ENCODE data around the gene MRPL52.
"Not testable (repeated sequence)": the region's sequence is repeated elsewhere in the genome, so short reads cannot be mapped to it uniquely, and the experiment has no call there.

MRPL52 gene

GRCh38 chr14:22854963-22855724 is 25.5 kb downstream of the MRPL52 start:
- no peak for TF ChIP-seq CTCF (conservative IDR thresholded peaks at IDR 0.05)
- H3K27ac ChIP-seq = no peak overlapping the region

- TF ChIP-seq CTCF (conservative IDR thresholded peaks at IDR 0.05) = no peak
- no peak overlapping the region for H3K27ac ChIP-seq
These were observed 26.7 kb downstream of the MRPL52 start for GRCh38 chr14:22856428-22856827.

GRCh38 chr14:22860377-22860776 is 30.7 kb downstream of the MRPL52 start:
- H3K27ac ChIP-seq = not testable (repeated sequence)

GRCh38 chr14:22861651-22862050 is 32.0 kb downstream of the MRPL52 start:
- no peak overlapping the region for H3K27ac ChIP-seq
- TF ChIP-seq CTCF (conservative IDR thresholded peaks at IDR 0.05) = no peak

GRCh38 chr14:22864979-22865378 is 35.3 kb downstream of the MRPL52 start:
- no peak for TF ChIP-seq CTCF (conservative IDR thresholded peaks at IDR 0.05)
- no peak overlapping the region for H3K27ac ChIP-seq

GRCh38 chr14:22865424-22866405 is 36.0 kb downstream of the MRPL52 start:
- TF ChIP-seq CTCF (conservative IDR thresholded peaks at IDR 0.05) = no peak
- H3K27ac ChIP-seq = no peak overlapping the region

- H3K27ac ChIP-seq = no peak overlapping the region
- TF ChIP-seq CTCF (conservative IDR thresholded peaks at IDR 0.05) = no peak
These were observed 37.2 kb downstream of the MRPL52 start for GRCh38 chr14:22866874-22867273.

Measured in VCaP (cell line).